Measurements from ENCODE around the gene GPR156.

GPR156 gene

DNA sequence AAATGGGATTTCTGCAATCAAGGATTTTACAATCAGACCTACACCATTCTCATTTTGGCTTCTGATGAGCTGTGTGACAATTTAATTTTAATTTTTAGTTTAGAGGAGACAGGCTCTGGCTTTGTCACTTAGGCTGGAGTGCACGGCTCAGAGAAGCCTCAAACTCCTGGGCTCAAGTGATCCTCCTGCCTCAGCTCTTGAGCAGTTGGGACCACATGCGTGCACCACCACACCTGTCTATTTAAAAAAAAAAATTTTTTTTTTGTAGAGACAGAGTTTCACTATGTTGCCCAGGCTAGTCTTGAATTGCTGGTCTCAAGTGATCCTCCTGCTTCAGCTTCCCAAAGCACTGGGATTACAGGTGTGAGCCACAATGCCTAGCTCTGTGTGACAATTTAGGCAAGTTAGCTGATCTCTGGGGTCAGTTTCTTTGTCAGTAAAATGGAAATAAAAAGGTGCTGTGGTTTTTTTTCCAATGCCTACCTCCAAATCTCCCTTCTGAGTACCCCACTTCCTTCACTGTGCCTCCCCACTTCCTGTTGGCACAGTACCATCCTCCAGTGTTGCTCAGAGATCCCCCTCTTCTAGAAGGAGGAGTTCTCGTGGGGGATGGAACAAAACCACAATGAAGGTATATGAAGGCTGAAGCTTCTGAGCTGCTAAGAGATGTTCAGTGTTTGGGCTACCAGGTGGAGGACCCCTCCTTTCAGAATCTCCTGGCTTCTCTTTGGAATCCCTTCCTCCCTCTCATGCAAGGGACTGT lies 136.7 kb downstream of the GPR156 start:
- Mint-ChIP-seq H3K9me3 (no peaks in the 10 kb centered on the region), H3K4me3 (peak overlapping the region; percentile 18), H3K27ac (no peak overlapping the region), H3K4me1 (ENCODE audit: low read depth) (peaks cover 49% of the 10 kb centered on the region), H3K36me3 (ENCODE audit: low read depth) (no peaks in the 10 kb centered on the region), H3K27me3 (no peaks in the 10 kb centered on the region)

DNA sequence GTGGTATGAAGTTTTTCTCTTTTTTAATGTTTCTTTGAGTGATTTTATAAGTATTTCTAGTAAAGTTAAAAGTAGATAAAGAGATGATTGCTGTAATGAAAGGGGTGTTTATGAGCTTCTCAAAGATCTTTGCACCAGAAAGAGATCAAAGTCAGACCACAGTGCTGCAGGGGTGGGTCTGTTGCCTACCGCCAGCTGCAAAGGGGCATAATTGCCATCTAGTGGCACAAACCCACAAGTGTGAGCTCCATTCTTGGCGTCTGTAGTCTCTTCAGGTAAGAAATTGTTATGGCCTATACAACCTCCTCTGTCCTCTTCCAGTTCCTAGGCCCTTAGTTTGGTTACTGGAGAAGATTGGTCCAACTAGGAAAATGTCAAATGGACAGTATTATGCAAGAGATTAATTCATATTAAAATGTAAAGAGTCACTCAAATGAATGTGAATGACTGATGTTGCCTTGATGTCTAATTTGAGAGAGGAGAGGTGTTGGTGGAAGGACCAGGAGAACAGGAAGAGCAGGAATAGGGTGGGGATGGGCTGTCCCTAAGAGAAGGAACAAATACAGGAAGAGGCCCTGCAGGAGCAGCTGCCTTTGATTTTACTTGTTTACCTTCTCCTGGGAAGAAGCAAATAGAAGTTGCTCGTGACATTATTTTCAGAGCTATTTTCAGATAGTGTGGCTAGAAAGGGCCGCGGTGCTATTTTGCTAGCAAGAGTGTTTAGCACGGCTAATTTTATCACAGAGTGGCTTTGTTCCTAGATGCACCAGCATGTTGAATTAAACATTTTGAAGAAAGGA lies 137.8 kb downstream of the GPR156 start:
- H3K4me1 Mint-ChIP-seq (ENCODE audit: low read depth) = peaks cover 42% of the 10 kb centered on the region
- H3K9me3 Mint-ChIP-seq = no peaks in the 10 kb centered on the region
- no peaks in the 10 kb centered on the region for H3K36me3 Mint-ChIP-seq (ENCODE audit: low read depth)
- H3K4me3 Mint-ChIP-seq = no peak overlapping the region
- H3K27ac Mint-ChIP-seq = no peak overlapping the region
- no peaks in the 10 kb centered on the region for H3K27me3 Mint-ChIP-seq

DNA sequence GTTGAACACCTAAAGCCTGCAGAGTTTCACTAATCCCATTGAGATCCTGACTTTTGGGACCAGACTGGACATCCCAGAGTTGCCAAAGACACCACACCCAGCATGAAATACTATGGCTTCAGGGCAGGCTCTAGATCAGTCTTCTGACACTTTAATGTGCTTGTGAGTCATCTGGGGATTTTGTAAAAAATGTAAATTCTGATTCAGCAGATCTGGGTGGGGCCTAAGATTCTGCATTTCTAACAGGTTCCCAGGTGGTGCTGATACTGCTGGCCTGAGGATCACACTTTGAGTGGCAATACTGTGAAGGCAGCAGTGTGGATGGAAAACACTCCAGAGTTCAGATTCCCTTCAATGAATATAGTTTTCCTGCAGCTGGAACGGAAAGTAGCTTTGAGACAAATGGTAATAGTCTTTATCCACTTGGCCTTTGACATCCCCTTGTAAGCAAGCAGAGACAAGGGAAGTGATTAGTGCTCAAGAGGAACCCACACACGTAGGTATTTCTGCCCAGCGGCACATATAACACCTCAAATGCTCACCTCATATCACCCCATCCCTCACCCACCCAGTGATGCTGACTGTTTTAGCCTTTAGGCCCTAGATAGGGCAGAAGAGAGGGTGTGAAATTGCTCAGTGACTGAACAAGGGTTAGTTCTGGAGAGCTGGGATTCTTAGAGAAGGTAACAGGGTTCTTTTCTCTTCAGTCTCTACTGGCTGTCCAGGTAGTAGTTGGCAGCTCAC lies 139.3 kb downstream of the GPR156 start:
- no peaks in the 10 kb centered on the region for H3K36me3 Mint-ChIP-seq (ENCODE audit: low read depth)
- peak overlapping the region; percentile 65 for H3K27ac Mint-ChIP-seq
- H3K27me3 Mint-ChIP-seq = no peaks in the 10 kb centered on the region
- H3K4me1 Mint-ChIP-seq (ENCODE audit: low read depth) = peaks cover 33% of the 10 kb centered on the region
- H3K4me3 Mint-ChIP-seq = no peak overlapping the region
- no peaks in the 10 kb centered on the region for H3K9me3 Mint-ChIP-seq

DNA sequence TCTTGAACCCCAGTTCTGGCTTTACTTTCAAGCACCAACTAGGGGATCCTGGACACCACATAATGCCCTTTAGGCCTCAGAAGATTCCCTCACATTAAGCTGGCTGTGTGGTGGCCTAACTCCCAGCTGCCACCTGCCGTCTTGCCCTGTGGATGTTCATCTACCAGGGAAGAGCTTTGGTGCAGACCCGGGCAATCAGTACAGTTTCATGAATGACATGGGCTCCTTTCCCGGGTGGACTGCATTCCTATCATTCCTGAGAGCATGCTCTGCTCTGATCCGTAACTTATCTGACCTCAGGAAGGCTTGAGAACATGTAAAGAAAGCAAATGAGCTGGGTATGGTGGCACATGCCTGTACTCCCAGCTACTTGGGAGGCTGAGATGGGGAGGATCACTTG lies 140.8 kb downstream of the GPR156 start:
- Mint-ChIP-seq H3K36me3 (ENCODE audit: low read depth) (no peaks in the 10 kb centered on the region), H3K9me3 (no peaks in the 10 kb centered on the region), H3K4me3 (no peak overlapping the region), H3K27ac (no peak overlapping the region), H3K27me3 (no peaks in the 10 kb centered on the region), H3K4me1 (ENCODE audit: low read depth) (peaks cover 33% of the 10 kb centered on the region)

DNA sequence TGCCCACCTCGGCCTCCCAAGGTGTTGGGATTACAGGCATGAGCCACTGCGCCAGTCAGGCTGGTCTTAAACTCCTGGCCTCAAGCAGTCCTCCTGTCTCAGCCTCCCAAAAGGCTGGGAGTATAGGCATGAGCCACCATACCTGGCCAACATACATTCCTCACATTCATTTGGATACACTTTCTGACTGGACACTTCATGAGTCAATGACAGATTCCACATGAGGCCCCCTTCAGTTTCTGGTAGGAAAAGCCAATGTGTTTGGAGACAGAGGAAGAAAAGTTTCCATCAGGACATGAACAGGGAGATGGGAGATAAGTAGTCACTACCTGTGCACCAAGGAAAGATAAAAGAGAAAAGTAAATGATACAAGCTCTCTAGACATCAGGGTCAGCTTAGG lies 141.3 kb downstream of the GPR156 start:
- no peaks in the 10 kb centered on the region for H3K9me3 Mint-ChIP-seq
- H3K36me3 Mint-ChIP-seq (ENCODE audit: low read depth) = no peaks in the 10 kb centered on the region
- H3K27ac Mint-ChIP-seq = no peak overlapping the region
- no peak overlapping the region for H3K4me3 Mint-ChIP-seq
- H3K4me1 Mint-ChIP-seq (ENCODE audit: low read depth) = peaks cover 31% of the 10 kb centered on the region
- no peaks in the 10 kb centered on the region for H3K27me3 Mint-ChIP-seq

DNA sequence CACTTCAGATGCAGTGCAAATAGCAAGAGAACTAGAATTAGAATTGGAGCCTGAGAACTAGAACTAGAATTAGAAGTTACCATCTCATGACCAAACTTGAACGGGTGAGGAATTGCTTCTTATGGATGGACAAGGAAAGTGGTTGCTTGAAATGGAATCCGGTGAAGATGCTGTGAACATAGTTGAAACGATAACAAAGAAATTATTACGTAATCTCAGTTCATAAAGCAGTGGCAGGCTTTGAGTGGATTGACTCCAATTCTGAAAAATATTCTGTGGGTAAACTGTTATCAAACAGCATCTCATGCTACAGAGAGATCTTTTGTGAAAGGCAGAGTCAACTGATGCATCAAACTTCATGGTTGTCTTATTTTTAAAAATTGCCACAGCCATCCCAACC lies 142.8 kb downstream of the GPR156 start:
- no peaks in the 10 kb centered on the region for H3K36me3 Mint-ChIP-seq (ENCODE audit: low read depth)
- H3K9me3 Mint-ChIP-seq = no peaks in the 10 kb centered on the region
- no peak overlapping the region for H3K27ac Mint-ChIP-seq
- no peak overlapping the region for H3K4me3 Mint-ChIP-seq
- H3K27me3 Mint-ChIP-seq = no peaks in the 10 kb centered on the region
- H3K4me1 Mint-ChIP-seq (ENCODE audit: low read depth) = peaks cover 18% of the 10 kb centered on the region

DNA sequence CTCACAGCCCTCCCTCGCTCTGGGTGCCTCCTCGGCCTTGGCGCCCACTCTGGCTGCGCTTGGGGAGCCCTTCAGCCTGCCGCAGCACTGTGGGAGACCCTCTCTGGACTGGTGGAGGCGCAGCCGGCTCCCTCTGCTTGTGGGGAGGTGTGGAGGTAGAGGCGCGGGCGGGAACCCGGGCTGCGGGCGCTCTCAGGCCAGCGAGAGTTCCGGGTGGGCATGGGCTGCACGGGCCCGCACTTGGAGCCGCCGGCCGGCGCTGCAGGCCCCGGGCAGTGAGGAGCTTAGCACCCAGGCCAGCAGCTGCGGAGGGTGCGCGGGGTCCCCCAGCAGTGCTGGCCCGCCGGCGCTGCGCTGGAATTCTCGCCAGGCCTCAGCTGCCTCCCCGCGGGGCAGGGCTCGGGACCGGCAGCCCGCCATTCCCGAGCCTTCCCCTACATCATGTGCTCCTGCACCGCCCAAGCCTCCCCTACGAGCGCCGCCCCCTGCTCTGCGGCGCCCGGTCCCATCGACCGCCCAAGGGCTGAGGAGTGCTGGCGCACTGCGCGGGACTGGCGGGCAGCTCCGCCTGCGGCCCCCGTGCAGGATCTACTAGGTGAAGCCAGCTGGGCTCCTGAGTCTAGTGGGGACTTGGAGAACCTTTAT lies 144.8 kb downstream of the GPR156 start:
- Mint-ChIP-seq H3K36me3 (ENCODE audit: low read depth) (no peaks in the 10 kb centered on the region), H3K4me1 (ENCODE audit: low read depth) (peaks cover 2% of the 10 kb centered on the region), H3K27me3 (no peaks in the 10 kb centered on the region), H3K4me3 (no peak overlapping the region), H3K27ac (no peak overlapping the region), H3K9me3 (no peaks in the 10 kb centered on the region)

DNA sequence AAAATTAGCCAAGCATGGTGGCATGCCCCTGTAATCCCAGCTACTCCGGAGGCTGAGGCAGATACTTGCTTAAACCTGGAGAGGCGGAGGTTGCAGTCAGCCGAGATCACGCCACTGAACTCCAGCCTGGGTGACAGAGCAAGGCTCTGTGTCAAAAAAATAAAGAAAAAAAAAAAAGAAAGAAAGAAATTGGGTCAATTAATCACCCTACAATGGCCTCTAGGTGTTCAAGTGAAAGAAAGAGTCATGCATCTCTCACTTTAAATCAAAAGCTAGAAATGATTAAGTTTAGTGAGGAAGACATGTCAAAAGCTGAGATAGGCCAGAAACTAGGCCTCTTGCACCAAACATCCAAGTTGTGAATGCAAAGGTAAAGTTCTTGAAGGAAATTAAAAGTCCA lies 145.9 kb downstream of the GPR156 start:
- no peak overlapping the region for H3K27ac Mint-ChIP-seq
- no peaks in the 10 kb centered on the region for H3K9me3 Mint-ChIP-seq
- H3K4me3 Mint-ChIP-seq = no peak overlapping the region
- H3K4me1 Mint-ChIP-seq (ENCODE audit: low read depth) = no peaks in the 10 kb centered on the region
- no peaks in the 10 kb centered on the region for H3K36me3 Mint-ChIP-seq (ENCODE audit: low read depth)
- no peaks in the 10 kb centered on the region for H3K27me3 Mint-ChIP-seq

DNA sequence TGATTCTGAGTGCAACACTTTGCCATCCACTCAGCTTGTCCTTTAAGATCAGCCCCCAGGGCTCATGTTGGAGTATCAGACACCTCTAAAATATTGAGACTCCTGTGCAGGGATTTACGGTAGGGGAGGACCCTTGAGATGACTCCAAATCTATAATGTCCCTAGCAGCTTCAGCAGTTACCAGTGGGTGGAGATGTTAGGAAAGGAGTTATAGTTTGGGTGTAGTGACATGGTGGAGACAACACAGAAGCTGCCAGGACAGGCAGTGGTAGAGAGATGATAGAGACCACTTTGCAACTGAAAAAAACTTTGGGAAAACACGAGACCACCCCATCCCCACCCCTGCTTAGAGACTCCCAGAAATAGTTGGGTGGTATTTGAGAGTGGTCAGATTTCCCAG lies 147.5 kb downstream of the GPR156 start:
- Mint-ChIP-seq H3K4me3 (no peak overlapping the region), H3K27ac (no peak overlapping the region), H3K4me1 (ENCODE audit: low read depth) (no peaks in the 10 kb centered on the region), H3K36me3 (ENCODE audit: low read depth) (no peaks in the 10 kb centered on the region), H3K9me3 (no peaks in the 10 kb centered on the region), H3K27me3 (no peaks in the 10 kb centered on the region)

DNA sequence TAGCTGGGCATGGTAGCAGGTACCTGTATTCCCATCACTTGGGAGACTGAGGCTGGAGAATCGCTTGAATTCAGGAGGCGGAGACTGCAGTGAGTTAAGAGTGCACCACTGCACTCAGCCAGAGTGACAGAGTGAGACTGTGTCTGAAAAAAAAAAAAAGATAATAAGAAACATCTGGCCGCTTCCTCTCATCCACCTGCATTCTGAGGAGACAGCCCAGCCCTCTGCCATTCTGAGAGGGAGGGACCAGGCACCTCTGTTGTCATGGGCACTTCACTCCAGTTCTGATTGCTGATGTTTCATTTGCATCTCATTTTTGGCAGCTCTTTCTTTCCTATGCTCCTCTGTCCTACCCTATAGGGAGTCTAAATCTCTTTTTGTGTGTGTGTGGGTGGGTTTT lies 154.4 kb downstream of the GPR156 start:
- Mint-ChIP-seq H3K27ac (no peak overlapping the region), H3K4me1 (ENCODE audit: low read depth) (no peaks in the 10 kb centered on the region), H3K36me3 (ENCODE audit: low read depth) (no peaks in the 10 kb centered on the region), H3K9me3 (no peaks in the 10 kb centered on the region), H3K4me3 (no peak overlapping the region), H3K27me3 (no peaks in the 10 kb centered on the region)

DNA sequence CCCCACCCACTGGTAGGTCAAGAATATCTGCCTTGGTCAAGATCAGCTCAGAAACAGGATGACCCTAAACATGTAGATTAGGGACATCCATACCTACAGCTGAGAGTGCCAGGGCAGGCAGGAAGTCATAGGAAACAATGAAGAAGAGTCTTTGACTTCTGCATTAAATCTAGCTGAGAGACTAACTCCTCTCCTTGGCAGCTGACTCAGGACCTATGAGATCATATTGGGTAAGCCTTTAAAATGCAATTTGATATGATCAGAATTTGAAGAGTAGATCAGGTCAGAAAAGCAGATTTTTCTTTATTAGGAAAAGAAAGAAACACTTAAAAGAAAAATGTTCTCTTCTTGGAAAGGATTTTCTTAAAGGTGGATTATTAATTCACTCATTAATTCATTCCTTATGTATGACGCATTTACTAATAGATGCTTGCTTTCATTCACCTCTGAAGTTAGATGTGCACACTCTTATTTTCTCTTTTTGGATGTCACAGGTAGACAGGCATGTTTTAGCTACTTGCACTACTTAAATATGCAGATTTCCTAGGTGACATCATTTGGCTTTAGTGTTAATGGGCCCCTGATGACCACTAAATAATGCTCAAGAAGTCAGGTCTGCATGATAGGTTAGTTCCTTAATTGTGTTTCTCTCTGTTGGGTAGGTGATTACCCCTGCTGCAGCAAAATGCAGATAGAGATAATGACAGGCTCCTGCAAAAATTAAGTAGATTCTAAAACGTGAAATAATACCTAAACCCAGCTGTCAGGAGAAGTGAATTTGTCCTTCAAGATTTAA lies 155.1 kb downstream of the GPR156 start:
- Mint-ChIP-seq H3K27ac (no peak overlapping the region), H3K9me3 (no peaks in the 10 kb centered on the region), H3K27me3 (no peaks in the 10 kb centered on the region), H3K4me3 (no peak overlapping the region), H3K4me1 (ENCODE audit: low read depth) (no peaks in the 10 kb centered on the region), H3K36me3 (ENCODE audit: low read depth) (no peaks in the 10 kb centered on the region)

DNA sequence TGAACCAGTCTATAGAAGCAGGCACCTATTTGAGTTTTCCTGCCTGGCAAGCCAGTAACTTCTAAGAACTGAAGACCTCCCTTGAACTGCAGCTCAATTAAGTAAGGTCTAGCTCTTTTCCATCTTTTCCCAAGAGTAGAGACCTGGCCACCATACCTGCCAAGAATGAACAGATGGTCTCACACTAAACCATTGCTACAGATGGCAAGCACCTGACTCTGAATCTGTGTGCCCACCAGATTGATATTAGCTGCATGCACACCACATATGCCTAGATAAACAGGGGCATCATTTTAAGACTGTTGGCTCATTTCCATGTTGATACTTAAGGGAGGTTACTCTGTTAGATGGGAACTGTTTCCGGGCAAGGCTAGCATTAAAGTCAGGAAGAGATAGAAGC lies 156.0 kb downstream of the GPR156 start:
- Mint-ChIP-seq H3K4me1 (ENCODE audit: low read depth) (no peaks in the 10 kb centered on the region), H3K36me3 (ENCODE audit: low read depth) (no peaks in the 10 kb centered on the region), H3K9me3 (no peaks in the 10 kb centered on the region), H3K4me3 (no peak overlapping the region), H3K27ac (no peak overlapping the region), H3K27me3 (no peaks in the 10 kb centered on the region)

DNA sequence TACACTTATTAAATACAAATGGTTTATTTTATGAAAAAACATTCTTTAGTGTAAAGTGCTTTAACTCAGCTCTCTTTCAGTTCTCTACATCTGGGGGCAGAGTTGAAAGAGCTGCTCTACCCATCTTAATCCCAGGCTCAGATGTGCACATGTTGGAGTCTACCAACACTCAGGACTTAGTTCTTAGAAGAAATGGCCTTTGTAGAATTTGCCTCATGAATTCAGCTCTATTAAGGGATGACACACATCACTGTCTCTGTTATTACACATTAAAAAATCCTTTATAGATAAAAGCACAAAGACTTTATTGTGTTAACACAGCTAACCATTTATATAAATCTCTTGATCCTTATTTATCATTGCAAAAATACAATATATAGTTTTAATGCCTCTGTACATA lies 159.0 kb downstream of the GPR156 start:
- H3K4me1 Mint-ChIP-seq (ENCODE audit: low read depth) = no peaks in the 10 kb centered on the region
- no peak overlapping the region for H3K27ac Mint-ChIP-seq
- no peaks in the 10 kb centered on the region for H3K9me3 Mint-ChIP-seq
- H3K27me3 Mint-ChIP-seq = no peaks in the 10 kb centered on the region
- H3K36me3 Mint-ChIP-seq (ENCODE audit: low read depth) = no peaks in the 10 kb centered on the region
- H3K4me3 Mint-ChIP-seq = no peak overlapping the region

DNA sequence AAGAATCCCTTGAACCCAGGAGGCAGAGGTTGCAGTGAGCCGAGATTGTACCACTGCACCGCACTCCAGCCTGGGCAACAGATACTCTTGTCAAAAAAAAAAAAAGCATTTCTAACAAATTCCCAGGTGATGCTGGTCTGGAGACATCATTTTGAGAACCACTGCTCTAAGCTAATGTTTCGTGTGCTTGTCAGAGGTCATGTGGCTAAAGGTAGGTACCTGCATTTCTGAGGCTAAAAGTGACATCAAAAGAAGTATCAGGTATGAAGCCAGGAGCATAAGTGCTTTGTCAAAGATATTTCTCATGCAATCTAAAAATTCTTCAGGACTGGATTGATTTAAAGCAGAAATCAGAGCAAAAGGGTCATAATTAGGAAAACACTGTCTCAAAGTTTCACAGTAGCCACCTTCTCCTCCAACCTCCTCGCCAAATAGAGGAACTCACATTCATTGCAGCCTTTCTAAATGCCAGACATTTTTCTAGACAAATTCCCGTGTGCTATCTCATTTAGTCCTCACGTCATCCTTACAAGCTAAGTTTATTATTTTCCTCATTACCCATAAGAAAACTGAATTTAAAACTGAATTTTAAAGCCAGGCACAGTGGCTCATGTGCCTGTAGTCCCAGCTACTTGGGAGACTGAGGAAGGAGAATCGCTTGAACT lies 165.0 kb downstream of the GPR156 start:
- H3K27ac Mint-ChIP-seq = no peak overlapping the region

More for the DNA sequence above, 165.0 kb downstream of the GPR156 start:
- Mint-ChIP-seq H3K9me3 (peaks cover 9% of the 10 kb centered on the region), H3K4me3 (no peak overlapping the region), H3K27me3 (no peaks in the 10 kb centered on the region), H3K36me3 (ENCODE audit: low read depth) (no peaks in the 10 kb centered on the region), H3K4me1 (ENCODE audit: low read depth) (no peaks in the 10 kb centered on the region)

All from stimulated activated naive CD8-positive, alpha-beta T cell treated with anti-CD3 and anti-CD28 coated beads, Interleukin-15, Interleukin-2, amounts not matched to agents 100 ng/mL and 50 ng/mL, for 24 hours (primary cell).